ENCODE data around the gene ULK4.

ULK4 gene

GRCh38 chr3:41961751-41962679 is at the start of gene ULK4:
Gene ULK4, minus strand, starts transcription at chr3:41962103. Its CDS starts 7,344 bp downstream, at chr3:41954759.
- Histone ChIP-seq H3K27me3 (ENCODE audit: control insufficient read depth, insufficient read depth, low read length) (no peaks in the 10 kb centered on the region), H3K9me3 (ENCODE audit: control insufficient read depth, low read length) (no peaks in the 10 kb centered on the region), H3K4me1 (ENCODE audit: control insufficient read depth, insufficient read depth, low read length) (peaks cover 9% of the 10 kb centered on the region), H3K36me3 (ENCODE audit: control insufficient read depth, insufficient read depth, low read length) (no peaks in the 10 kb centered on the region), H3K4me3 (ENCODE audit: low read length) (peak within 1 kb of the TSS; percentile 93), H3K9ac (ENCODE audit: low read length) (peak within 1 kb of the TSS; percentile 57)

GRCh38 chr3:42010530-42010929 is 48.6 kb upstream of the ULK4 start:
- H3K9ac ChIP-seq (ENCODE audit: low read length): no peak overlapping the region
- no peak overlapping the region for H3K4me3 ChIP-seq (ENCODE audit: low read length)
- H3K4me1 ChIP-seq (ENCODE audit: control insufficient read depth, insufficient read depth, low read length): peaks cover 19% of the 10 kb centered on the region
- no peaks in the 10 kb centered on the region for H3K27me3 ChIP-seq (ENCODE audit: control insufficient read depth, insufficient read depth, low read length)
- no peaks in the 10 kb centered on the region for H3K9me3 ChIP-seq (ENCODE audit: control insufficient read depth, low read length)
- H3K36me3 ChIP-seq (ENCODE audit: control insufficient read depth, insufficient read depth, low read length): no peaks in the 10 kb centered on the region

GRCh38 chr3:42009456-42009855 is 47.6 kb upstream of the ULK4 start:
- Histone ChIP-seq H3K4me3 (ENCODE audit: low read length) (no peak overlapping the region), H3K36me3 (ENCODE audit: control insufficient read depth, insufficient read depth, low read length) (no peaks in the 10 kb centered on the region), H3K9ac (ENCODE audit: low read length) (no peak overlapping the region), H3K4me1 (ENCODE audit: control insufficient read depth, insufficient read depth, low read length) (peaks cover 10% of the 10 kb centered on the region), H3K27me3 (ENCODE audit: control insufficient read depth, insufficient read depth, low read length) (no peaks in the 10 kb centered on the region), H3K9me3 (ENCODE audit: control insufficient read depth, low read length) (no peaks in the 10 kb centered on the region)

- Histone ChIP-seq H3K9ac (ENCODE audit: low read length) (no peak overlapping the region), H3K27me3 (ENCODE audit: control insufficient read depth, insufficient read depth, low read length) (no peaks in the 10 kb centered on the region), H3K36me3 (ENCODE audit: control insufficient read depth, insufficient read depth, low read length) (no peaks in the 10 kb centered on the region), H3K4me1 (ENCODE audit: control insufficient read depth, insufficient read depth, low read length) (peaks cover 6% of the 10 kb centered on the region), H3K9me3 (ENCODE audit: control insufficient read depth, low read length) (no peaks in the 10 kb centered on the region), H3K4me3 (ENCODE audit: low read length) (no peak overlapping the region)
Measured at GRCh38 chr3:42007785-42008184, 45.9 kb upstream of the ULK4 start.

GRCh38 chr3:42005401-42005800 is 43.5 kb upstream of the ULK4 start:
- no peaks in the 10 kb centered on the region for H3K4me1 ChIP-seq (ENCODE audit: control insufficient read depth, insufficient read depth, low read length)

GRCh38 chr3:42002790-42003189 is 40.9 kb upstream of the ULK4 start:
- no peak overlapping the region for H3K9ac ChIP-seq (ENCODE audit: low read length)
- no peaks in the 10 kb centered on the region for H3K27me3 ChIP-seq (ENCODE audit: control insufficient read depth, insufficient read depth, low read length)
- no peak overlapping the region for H3K4me3 ChIP-seq (ENCODE audit: low read length)
- no peaks in the 10 kb centered on the region for H3K36me3 ChIP-seq (ENCODE audit: control insufficient read depth, insufficient read depth, low read length)
- H3K4me1 ChIP-seq (ENCODE audit: control insufficient read depth, insufficient read depth, low read length): no peaks in the 10 kb centered on the region
- H3K9me3 ChIP-seq (ENCODE audit: control insufficient read depth, low read length): no peaks in the 10 kb centered on the region

More at GRCh38 chr3:42005401-42005800, 43.5 kb upstream of the ULK4 start:
- Histone ChIP-seq H3K27me3 (ENCODE audit: control insufficient read depth, insufficient read depth, low read length) (no peaks in the 10 kb centered on the region), H3K36me3 (ENCODE audit: control insufficient read depth, insufficient read depth, low read length) (no peaks in the 10 kb centered on the region), H3K4me3 (ENCODE audit: low read length) (no peak overlapping the region), H3K9ac (ENCODE audit: low read length) (no peak overlapping the region), H3K9me3 (ENCODE audit: control insufficient read depth, low read length) (no peaks in the 10 kb centered on the region)

- Histone ChIP-seq H3K4me1 (ENCODE audit: control insufficient read depth, insufficient read depth, low read length) (no peaks in the 10 kb centered on the region), H3K4me3 (ENCODE audit: low read length) (no peak overlapping the region), H3K9me3 (ENCODE audit: control insufficient read depth, low read length) (no peaks in the 10 kb centered on the region), H3K36me3 (ENCODE audit: control insufficient read depth, insufficient read depth, low read length) (no peaks in the 10 kb centered on the region), H3K27me3 (ENCODE audit: control insufficient read depth, insufficient read depth, low read length) (no peaks in the 10 kb centered on the region), H3K9ac (ENCODE audit: low read length) (no peak overlapping the region)
Measured at GRCh38 chr3:42001777-42002176, 39.9 kb upstream of the ULK4 start.

- no peaks in the 10 kb centered on the region for H3K4me1 ChIP-seq (ENCODE audit: control insufficient read depth, insufficient read depth, low read length)
- no peaks in the 10 kb centered on the region for H3K9me3 ChIP-seq (ENCODE audit: control insufficient read depth, low read length)
- H3K4me3 ChIP-seq (ENCODE audit: low read length): no peak overlapping the region
- no peak overlapping the region for H3K9ac ChIP-seq (ENCODE audit: low read length)
- H3K36me3 ChIP-seq (ENCODE audit: control insufficient read depth, insufficient read depth, low read length): no peaks in the 10 kb centered on the region
- H3K27me3 ChIP-seq (ENCODE audit: control insufficient read depth, insufficient read depth, low read length): no peaks in the 10 kb centered on the region
Measured at GRCh38 chr3:41999909-42000308, 38.0 kb upstream of the ULK4 start.

GRCh38 chr3:41997702-41998550 is 36.0 kb upstream of the ULK4 start:
- H3K27me3 ChIP-seq (ENCODE audit: control insufficient read depth, insufficient read depth, low read length): no peaks in the 10 kb centered on the region
- H3K9ac ChIP-seq (ENCODE audit: low read length): no peak overlapping the region
- H3K9me3 ChIP-seq (ENCODE audit: control insufficient read depth, low read length): no peaks in the 10 kb centered on the region
- no peaks in the 10 kb centered on the region for H3K36me3 ChIP-seq (ENCODE audit: control insufficient read depth, insufficient read depth, low read length)
- H3K4me3 ChIP-seq (ENCODE audit: low read length): no peak overlapping the region
- no peaks in the 10 kb centered on the region for H3K4me1 ChIP-seq (ENCODE audit: control insufficient read depth, insufficient read depth, low read length)

GRCh38 chr3:41991437-41991836 is 29.5 kb upstream of the ULK4 start:
- Histone ChIP-seq H3K4me1 (ENCODE audit: control insufficient read depth, insufficient read depth, low read length) (no peaks in the 10 kb centered on the region), H3K9ac (ENCODE audit: low read length) (no peak overlapping the region), H3K27me3 (ENCODE audit: control insufficient read depth, insufficient read depth, low read length) (no peaks in the 10 kb centered on the region), H3K4me3 (ENCODE audit: low read length) (no peak overlapping the region), H3K36me3 (ENCODE audit: control insufficient read depth, insufficient read depth, low read length) (no peaks in the 10 kb centered on the region), H3K9me3 (ENCODE audit: control insufficient read depth, low read length) (no peaks in the 10 kb centered on the region)

- Histone ChIP-seq H3K4me3 (ENCODE audit: low read length) (no peak overlapping the region), H3K4me1 (ENCODE audit: control insufficient read depth, insufficient read depth, low read length) (no peaks in the 10 kb centered on the region), H3K27me3 (ENCODE audit: control insufficient read depth, insufficient read depth, low read length) (no peaks in the 10 kb centered on the region), H3K9ac (ENCODE audit: low read length) (no peak overlapping the region), H3K36me3 (ENCODE audit: control insufficient read depth, insufficient read depth, low read length) (no peaks in the 10 kb centered on the region), H3K9me3 (ENCODE audit: control insufficient read depth, low read length) (no peaks in the 10 kb centered on the region)
Measured at GRCh38 chr3:41989518-41989917, 27.6 kb upstream of the ULK4 start.

GRCh38 chr3:41987627-41988026 is 25.7 kb upstream of the ULK4 start:
- Histone ChIP-seq H3K4me1 (ENCODE audit: control insufficient read depth, insufficient read depth, low read length) (no peaks in the 10 kb centered on the region), H3K36me3 (ENCODE audit: control insufficient read depth, insufficient read depth, low read length) (no peaks in the 10 kb centered on the region), H3K4me3 (ENCODE audit: low read length) (no peak overlapping the region), H3K9ac (ENCODE audit: low read length) (no peak overlapping the region), H3K9me3 (ENCODE audit: control insufficient read depth, low read length) (no peaks in the 10 kb centered on the region), H3K27me3 (ENCODE audit: control insufficient read depth, insufficient read depth, low read length) (no peaks in the 10 kb centered on the region)
